SK-N-MC (cell line): Measurements from ENCODE around the gene ZNF583.

Experiments used
- EZH2 ChIP-seq: fragments of 200-600 bp; sonication (generic); IDR thresholded peaks from one replicate; pipeline ENCODE4 v1.6.1; 2017; ENCODE audit warnings: antibody characterized with exemption
- FOXP2 ChIP-seq: optimal IDR thresholded peaks from 2 replicates; pipeline ENCODE3; 2011; ENCODE audit warnings: mild to moderate bottlenecking, moderate library complexity; ENCODE audit not compliant: insufficient read depth; ENCODE audit errors: extremely low read length, control extremely low read depth
- POLR2AphosphoS5 ChIP-seq: IDR thresholded peaks from 2 replicates; pipeline ENCODE4 v1.6.1; 2012; ENCODE audit warnings: mild to moderate bottlenecking, low read depth, low read length, borderline replicate concordance

GRCh38 chr19:56474308-56474707 lies 70.2 kb downstream of the ZNF583 start:
- TF ChIP-seq EZH2 (no peak), POLR2AphosphoS5 (no peak), FOXP2 (no peak)
